Medulla oblongata (tissue), 1 donor: ENCODE results near the gene BSN.
A peak's percentile ranks its signal among the peaks of the same experiment; 100 is the strongest.
"Not testable (repeated sequence)": the region's sequence is repeated elsewhere in the genome, so short reads cannot be mapped to it uniquely, and the experiment has no call there.

ENCODE experiments used
- DNase-seq: peaks from one replicate; pipeline ENCODE4 v3.0.0-alpha.2; 2015; ENCODE audit errors: extremely low spot score

The BSN gene

DNA sequence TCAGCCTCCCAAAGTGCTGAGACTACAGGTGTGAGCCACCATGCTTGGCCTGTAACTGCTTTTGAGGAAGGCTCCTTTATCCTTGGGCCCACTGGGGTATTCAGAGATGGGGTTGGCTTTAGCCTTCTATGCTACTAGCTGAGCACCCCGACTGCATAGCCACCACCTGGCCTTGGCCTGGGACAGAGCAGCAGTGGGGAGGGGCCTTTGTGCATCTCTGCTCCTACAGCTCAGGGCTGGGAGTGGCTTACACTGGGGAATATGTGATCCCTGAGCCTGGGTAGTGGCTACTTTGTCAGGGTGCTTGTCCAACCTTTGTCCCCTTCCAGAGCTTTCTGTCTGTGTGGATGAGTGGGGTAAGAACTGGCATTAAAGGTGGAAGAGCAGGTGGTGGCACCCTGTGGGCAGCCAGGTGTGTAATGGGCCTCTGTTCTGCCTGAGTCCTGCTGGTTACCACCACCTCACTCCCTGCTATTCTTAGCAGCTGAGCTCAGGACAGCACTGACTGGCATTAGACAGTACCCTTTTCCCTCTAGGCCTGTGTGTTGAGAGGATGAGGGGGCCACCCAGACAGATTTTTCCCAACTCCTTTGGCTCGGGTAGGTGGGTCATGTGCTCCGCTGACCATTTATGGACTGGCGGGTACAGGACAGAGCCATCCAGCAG lies 141.2 kb downstream of the BSN start:
- not testable (repeated sequence) for DNase-seq

DNA sequence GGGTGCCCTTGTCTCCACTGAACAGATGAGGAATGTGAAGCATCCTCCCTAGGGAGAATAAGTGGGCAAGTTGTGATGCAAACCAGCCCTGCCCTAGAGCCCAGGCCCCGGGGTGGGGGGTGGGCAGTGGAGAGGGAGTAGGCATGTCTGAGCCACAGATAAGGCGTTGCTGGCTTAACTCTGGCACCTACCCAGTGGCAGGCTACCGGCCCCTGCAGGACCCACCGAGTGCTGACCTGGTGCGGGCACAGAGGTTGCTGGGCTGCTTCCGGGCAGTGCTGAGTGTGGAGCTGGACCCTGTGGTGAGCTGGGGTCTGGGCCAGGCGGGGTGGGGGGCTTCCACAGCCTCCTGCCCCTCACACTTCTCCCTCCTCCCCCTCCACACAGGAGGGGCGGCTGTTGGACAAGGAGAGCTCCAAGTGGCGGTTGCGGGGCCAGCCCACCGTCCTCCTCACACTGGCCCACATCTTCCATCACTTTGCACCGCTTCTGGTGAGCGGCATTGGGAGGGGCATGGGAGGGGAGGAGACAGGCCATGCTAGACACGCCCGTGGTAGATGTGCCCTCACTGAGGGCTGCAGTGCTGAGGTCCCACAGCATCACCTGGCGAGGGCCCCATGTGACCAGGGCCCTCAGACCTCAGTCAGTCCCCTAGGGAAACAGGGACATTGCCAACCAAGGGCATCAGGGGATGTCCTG lies 145.2 kb downstream of the BSN start:
- DNase-seq: no peak

DNA sequence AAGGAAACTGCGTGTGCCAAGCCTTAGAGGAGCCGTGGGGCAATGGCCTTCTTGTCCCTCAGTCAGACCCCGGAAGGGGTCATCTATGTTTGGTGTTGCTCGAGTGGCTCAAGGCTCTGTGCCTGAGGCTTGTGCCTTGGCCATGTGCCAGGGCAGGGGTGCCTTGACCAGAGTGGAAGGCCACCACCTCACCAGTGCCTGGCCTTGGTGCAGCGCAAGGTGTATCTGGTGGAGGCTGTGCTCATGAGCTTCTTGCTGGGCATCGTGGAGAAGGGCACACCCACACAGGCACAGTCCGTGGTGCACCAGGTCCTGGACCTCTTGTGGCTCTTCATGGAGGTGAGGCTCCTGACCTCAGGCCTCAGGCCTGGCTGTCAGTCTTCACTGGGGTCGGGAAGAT lies 145.7 kb downstream of the BSN start:
- no peak for DNase-seq

DNA sequence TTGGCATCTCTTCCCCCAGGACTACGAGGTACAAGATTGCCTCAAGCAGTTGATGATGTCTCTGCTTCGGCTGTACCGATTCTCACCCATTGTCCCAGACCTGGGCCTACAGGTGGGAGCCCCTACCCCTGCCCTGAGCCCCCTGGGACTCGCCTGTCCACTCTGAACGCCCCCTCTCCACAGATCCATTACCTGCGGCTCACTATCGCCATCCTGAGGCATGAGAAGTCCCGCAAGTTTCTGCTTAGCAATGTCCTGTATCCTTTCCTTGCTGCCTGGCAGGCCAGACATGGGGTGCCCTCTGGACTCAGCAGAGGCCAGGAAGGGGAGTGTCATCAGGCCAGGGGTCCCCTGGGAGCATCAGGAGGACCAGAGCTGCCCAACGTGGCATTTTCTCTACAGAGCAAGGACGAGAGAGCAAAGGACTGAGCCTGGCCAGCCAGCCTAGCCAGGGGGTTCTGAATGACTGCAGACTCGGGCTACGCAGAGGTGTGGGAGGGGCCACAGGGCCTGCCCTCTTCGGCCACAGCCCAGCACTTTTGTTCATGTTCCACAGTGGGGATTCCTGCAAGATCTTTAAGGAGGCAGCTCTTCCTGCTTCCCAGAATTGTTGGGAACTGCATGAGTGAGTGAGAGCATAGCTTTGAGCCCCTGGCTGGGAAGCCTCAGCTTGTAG lies 146.3 kb downstream of the BSN start:
- DNase-seq: no peak

DNA sequence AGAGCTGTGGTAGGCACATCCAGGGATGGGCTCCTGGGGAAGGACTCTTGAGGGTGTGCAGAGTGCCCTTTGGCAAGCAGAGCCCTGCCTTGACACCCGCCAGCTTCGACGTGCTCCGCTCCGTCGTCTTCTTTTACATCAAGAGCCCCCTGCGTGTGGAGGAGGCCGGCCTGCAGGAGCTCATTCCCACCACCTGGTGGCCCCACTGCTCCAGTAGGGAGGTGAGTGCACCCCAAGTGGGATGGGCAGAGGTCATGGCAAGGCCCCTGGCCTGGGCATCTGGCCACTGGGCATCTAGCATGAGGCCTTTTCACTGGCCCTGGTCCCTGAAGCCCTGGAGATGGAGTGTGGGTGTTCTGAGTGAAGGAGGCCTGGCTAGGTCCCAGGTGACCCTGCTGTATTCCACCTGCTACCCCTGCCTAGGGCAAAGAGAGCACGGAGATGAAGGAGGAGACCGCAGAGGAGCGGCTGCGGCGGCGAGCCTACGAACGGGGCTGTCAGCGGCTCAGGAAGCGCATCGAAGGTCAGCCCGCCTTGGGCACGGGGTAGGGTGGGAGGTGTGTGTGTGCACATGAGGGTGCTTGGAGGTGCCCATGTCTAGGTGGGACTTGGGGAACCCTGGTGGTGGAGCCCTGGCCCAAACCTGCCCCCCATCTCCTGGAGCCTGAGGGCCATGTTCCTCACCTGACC lies 147.3 kb downstream of the BSN start:
- no peak for DNase-seq

- DNase-seq: no peak
Observed at GRCh38 chr3:49702672-49703071, 148.4 kb downstream of the BSN start.

DNA sequence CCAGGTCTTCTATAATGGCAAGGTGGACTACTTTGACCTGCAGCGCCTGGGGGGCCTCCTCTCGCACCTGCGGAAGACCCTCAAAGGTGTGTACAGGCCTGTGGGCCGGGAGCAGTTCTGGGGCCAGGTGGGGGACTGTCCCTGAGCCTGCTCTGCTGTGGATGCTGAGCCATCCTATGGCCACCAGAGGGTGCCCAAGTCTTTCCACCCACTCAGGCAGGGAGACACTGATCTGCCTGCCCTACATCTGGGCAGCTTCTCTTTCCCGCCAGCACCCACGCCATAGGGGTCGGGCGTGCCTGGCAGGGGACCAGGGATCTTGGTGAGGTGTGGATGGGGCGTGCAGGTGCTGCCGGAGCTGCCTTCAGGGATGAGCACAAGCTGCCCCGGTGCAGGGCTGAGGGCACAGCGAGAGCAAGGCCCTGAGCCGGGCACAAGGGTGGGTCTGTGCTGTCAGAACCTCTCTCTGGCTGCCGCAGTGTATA lies 149.2 kb downstream of the BSN start:
- peak; percentile 79 for DNase-seq

DNA sequence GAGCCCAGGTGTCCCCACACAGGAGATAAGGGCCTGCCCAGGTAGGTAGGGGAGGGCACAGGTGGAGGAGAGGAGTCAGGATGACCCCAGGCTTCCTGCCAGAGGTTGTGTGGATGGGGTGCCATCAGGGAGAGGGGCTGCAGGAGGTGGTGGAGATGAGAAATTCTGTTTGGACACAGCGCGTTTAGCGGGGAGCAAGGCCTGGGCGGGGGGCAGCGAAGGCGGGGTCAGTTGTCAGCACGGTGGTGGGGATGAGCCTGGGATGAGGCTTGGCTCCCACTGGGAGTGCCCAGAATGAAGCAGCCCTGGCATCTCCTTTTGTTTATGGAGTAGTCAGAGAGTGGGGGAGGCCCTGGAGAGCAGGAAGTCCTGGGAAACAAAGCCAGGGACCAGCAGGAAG lies 149.7 kb downstream of the BSN start:
- no peak for DNase-seq

DNA sequence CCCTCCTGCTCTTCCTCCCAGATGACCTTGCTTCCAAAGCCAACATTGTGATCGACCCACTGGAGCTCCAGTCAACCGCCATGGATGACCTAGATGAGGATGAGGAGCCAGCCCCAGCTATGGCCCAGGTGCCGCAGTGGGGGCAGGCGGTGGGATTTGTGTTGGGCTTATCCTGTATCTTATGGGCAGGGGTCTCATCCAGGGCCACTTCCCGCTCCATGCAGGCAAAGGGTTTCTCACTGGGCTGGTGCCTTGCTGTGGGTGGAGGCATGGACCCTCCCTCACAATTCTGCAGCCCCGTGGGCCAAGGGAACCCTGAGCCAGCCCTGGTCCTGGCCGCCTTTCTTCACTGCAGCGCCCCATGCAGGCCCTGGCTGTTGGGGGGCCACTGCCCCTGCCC lies 150.4 kb downstream of the BSN start:
- DNase-seq: no peak

GRCh38 chr3:49705390-49705960 lies 151.2 kb downstream of the BSN start:
- DNase-seq: no peak

GRCh38 chr3:49706456-49707112 lies 152.3 kb downstream of the BSN start:
- no peak for DNase-seq

- DNase-seq: no peak
Observed at GRCh38 chr3:49707113-49707480, 152.8 kb downstream of the BSN start.

DNA sequence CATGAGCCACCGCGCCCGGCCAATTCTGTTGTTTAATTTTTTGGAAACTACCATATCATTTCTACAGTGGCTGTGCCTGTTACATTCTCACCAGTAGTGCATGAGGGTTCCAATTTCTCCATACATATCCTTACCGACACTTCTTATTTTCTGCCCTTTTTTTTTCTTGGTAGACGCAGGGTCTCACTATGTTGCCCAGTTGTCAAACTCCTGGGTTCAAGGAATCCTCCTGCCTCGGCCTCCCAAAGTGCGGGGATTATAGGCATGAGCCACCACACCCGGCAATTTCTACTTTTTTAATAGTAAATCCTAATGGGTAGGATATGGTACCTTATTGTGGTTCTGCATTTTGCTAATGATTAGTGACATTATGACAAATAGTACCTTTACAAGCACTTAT lies 155.6 kb downstream of the BSN start:
- DNase-seq: no peak

DNA sequence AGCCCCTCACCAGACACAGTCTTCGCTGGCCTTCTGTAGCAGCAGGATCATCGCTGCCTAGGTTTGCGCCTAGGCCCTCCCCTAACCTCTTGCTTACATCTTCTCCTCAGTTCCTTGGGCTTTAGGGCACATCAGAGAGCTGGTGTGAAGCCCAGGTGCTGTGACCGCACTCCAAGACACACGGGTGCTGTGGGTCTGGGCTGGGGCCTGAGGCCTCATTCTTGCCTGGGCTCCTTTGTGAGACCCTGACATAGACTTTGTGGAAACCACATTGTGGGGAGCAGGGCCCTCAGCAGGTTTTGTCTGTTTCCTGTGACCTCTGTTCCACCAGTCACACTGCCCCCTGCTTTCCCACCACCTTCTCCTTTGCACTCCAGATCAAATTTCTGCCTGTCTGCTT lies 157.2 kb downstream of the BSN start:
- no peak for DNase-seq

- DNase-seq: no peak
Observed at GRCh38 chr3:49712166-49712565, 157.9 kb downstream of the BSN start.

GRCh38 chr3:49712631-49713317 lies 158.5 kb downstream of the BSN start:
- no peak for DNase-seq

- no peak for DNase-seq
Observed at GRCh38 chr3:49713336-49714105, 159.2 kb downstream of the BSN start.

- no peak for DNase-seq
Observed at GRCh38 chr3:49714728-49715550, 160.7 kb downstream of the BSN start.

DNA sequence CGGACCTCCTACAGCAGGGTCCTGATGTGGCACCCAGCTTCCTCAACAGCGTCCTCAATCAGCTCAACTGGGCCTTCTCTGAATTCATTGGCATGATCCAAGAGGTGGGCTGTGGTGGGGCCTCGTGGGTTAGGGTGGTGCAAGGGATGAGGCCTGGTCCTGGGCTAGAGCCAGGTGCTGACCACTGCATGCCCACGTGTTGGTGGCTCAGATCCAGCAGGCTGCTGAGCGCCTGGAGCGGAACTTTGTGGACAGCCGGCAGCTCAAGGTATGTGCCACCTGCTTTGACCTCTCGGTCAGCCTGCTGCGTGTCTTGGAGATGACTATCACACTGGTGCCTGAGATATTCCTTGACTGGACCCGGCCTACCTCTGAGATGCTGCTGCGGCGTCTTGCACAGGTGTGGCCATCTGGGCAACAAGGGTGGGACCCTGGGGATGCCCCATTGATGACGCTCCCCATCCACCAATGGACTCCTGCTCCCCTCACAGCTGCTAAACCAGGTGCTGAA lies 161.4 kb downstream of the BSN start:
- DNase-seq: no peak
